HG02759 (cell line): ENCODE measurements around the gene DGKQ.

Source experiments
- ATAC-seq: cut with Tn5 transposase; IDR thresholded peaks from one replicate; pipeline ENCODE4 v1.9.1; 2021; ENCODE audit warnings: mild to moderate bottlenecking, moderate library complexity; ENCODE audit not compliant: unreplicated experiment

The DGKQ gene

DNA sequence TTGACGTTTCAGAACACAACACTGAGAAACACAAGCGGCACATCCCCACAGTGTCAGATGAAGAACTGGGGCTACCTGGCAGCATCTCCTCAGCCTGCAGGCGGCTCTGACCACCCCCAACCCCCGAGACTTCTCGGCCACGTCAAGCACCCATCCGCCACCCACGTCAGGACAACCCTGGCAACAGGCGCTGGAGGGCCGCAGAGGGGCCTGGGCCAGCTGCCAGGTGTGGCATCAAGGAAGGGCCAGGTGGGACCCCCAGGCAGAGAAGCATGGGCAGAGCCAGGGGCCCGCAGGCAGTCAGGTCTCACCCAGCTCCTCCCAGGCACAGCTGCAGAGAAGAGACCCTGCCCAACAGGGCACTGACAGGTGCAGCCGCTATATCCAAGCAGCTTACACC, 63.5 kb downstream of the DGKQ start:
- ATAC-seq = no peak

DNA sequence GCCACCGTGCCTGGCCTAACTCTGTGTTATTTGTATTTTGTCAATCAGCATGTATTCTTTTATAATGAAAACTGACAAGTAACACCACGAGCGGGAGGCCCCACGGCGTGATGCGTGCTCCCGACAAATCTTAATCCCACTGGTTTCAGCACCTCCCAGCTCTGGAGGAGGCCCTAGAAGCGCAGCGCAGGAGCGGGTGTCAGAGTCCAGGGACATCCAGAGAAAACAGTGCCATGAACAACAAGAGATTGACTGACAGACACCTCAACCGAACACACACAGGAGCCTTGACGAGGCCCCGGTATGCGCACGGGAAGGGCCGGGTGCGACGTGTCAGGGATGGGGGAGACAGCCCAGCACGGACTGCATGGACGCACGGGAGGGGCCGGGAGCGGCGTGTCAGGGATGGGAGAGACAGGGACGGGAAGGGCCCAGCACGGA, 64.2 kb downstream of the DGKQ start:
- ATAC-seq = no peak
